ENCODE results near the gene SSNA1.

The SSNA1 gene

DNA sequence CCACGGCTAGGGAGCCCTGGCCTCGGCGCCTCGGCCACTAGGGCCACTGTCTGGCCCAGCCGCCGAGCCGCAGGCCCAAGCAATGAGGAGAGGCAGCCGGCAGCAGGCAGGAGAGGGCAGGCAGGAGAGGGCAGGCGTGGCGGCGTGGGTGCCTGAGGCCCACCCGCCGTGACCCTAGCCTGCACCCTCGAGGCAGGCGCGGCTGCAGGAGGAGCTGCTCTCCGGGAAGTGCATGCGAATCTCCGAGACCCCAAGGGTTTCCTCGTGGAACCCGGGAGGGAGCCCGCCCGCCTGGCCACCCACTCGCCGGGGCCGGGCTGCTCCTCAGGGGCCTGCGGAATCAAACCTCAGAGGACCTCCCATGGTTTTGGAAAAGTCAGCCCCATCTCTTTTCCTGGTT, 40.2 kb upstream of the SSNA1 start:
- TF ChIP-seq, protein P1, sequence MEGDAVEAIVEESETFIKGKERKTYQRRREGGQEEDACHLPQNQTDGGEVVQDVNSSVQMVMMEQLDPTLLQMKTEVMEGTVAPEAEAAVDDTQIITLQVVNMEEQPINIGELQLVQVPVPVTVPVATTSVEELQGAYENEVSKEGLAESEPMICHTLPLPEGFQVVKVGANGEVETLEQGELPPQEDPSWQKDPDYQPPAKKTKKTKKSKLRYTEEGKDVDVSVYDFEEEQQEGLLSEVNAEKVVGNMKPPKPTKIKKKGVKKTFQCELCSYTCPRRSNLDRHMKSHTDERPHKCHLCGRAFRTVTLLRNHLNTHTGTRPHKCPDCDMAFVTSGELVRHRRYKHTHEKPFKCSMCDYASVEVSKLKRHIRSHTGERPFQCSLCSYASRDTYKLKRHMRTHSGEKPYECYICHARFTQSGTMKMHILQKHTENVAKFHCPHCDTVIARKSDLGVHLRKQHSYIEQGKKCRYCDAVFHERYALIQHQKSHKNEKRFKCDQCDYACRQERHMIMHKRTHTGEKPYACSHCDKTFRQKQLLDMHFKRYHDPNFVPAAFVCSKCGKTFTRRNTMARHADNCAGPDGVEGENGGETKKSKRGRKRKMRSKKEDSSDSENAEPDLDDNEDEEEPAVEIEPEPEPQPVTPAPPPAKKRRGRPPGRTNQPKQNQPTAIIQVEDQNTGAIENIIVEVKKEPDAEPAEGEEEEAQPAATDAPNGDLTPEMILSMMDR (IDR thresholded peaks at IDR 0.05; ENCODE audit: low read depth, low read length, missing control alignments) = no peak
- in situ Hi-C loops (cut with HindIII; ENCODE audit: low sequenced_read_pairs) = no loop called here
- no peak overlapping the region for H3K4me3 ChIP-seq (ENCODE audit: low read depth, low read length)
- no peak for DNase-seq (ENCODE audit: low read depth)

DNA sequence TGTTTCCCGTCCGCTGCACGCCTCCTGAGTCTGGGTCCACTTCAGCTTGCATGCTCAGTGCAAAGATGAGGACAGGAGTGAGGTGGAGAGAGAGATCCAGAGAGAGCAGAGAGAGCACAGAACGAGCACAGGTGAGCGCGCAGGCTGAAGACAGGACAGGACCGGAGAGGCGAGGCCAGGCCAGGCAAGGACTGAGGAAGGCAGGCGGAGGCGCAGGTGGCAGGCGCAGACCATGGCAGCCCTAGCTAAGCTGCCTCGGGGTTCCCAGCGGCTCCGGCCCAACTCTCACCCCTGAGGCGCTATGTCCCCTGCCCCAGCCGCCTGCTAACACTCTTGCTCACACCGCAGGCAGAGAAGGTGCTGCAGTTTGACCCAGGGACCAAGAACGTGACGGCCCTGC, 39.8 kb upstream of the SSNA1 start:
- DNase-seq (ENCODE audit: low read depth) = no peak
- H3K4me3 ChIP-seq (ENCODE audit: low read depth, low read length) = no peak overlapping the region
- TF ChIP-seq, protein P1 (IDR thresholded peaks at IDR 0.05; ENCODE audit: low read depth, low read length, missing control alignments) = no peak
- in situ Hi-C loops (cut with HindIII; ENCODE audit: low sequenced_read_pairs) = no loop called here

DNA sequence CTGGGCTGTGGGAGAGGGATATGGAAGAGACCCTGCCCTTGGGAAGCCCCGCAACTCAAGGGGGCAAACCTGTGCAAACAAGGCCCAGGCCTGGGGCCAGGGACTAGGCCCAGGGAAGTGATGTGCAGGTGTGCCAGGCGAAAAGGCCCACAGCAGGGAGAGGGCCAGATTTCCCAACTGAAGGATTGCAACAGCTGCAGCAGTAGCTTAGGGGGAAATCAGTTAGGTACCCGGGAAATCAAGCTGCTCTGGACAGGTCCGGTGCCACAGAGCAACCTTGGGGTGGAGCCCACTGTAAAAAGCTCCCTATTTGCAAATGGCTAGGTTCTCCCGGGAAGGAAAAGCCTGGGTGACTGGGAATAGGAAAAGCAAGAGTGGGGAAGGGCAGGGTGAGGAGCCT, 39.1 kb upstream of the SSNA1 start:
- in situ Hi-C loops (cut with HindIII; ENCODE audit: low sequenced_read_pairs) = no loop called here

DNA sequence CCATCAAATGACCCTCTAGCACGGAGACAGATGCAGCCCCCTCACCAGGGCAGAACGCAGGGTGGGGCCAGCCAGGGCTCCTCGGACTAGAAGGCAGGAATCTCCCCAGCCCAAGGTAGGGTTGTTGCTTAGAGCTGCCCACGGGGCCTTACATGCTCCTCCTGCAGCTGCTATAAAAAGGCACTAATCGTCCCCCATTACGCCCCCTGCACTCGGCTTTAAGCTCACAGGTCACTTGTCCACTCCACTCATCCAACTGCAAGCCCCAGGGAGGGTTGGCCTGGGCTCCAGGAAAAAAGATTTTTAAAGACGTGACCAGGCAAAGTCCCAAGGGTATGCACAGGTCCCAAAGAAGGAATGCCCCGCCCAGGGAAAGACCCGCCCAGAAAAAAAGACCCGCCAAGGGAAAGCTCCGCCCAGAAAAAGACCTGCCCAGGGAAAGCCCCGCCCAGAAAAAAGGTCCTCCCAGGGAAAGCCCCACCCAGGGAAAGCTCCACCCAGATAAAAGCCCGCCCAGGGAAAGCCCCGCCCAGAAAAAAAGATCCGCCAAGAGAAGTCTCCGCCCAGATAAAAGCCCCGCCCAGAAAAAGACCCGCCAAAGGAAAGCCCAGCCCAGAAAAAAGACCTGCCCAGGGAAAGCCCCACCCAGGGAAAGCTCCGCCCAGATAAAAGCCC, 38.4 kb upstream of the SSNA1 start:
- no peak for DNase-seq (ENCODE audit: low read depth)
- in situ Hi-C loops (cut with HindIII; ENCODE audit: low sequenced_read_pairs) = no loop called here
- TF ChIP-seq, protein P1 (IDR thresholded peaks at IDR 0.05; ENCODE audit: low read depth, low read length, missing control alignments) = no peak
- H3K4me3 ChIP-seq (ENCODE audit: low read depth, low read length) = no peak overlapping the region

More for the DNA sequence above, 39.1 kb upstream of the SSNA1 start:
- no peak for DNase-seq (ENCODE audit: low read depth)
- TF ChIP-seq, protein P1 (IDR thresholded peaks at IDR 0.05; ENCODE audit: low read depth, low read length, missing control alignments) = no peak
- no peak overlapping the region for H3K4me3 ChIP-seq (ENCODE audit: low read depth, low read length)

DNA sequence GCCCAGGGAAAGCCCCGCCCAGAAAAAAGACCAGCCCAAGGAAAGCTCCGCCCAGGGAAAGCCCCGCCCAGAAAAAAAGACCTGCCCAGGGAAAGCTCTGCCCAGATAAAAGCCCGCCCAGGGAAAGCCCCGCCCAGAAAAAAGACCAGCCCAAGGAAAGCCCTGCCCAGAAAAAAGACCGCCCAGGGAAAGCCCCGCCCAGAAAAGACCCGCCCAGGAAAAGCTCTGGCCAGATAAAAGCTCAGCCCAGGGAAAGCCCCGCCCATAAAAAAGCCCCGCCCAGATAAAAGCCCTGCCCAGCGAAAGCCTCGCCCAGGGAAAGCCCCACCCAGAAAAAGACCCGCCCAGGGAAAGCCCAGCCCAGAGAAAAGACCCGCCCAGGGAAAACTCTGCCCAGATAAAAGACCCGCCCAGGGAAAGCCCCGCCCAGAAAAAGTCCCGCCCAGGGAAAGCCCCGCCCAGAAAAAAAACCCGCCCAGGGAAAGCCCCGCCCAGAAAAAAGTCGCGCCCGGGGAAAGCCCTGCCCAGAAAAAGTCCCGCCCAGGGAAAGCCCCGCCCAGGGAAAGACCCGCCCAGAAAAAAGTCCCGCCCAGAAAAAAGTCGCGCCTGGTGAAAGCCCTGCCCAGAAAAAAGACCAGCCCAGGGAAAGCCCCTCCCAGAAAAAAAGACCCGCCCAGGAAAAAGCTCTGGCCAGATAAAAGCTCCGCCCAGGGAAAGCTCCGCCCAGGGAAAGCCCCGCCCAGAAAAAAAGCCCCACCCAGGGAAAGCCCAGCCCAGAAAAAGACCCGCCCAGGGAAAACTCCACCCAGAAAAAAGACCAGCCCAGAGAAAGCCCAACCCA, 37.6 kb upstream of the SSNA1 start:
- no peak overlapping the region for H3K4me3 ChIP-seq (ENCODE audit: low read depth, low read length)
- DNase-seq (ENCODE audit: low read depth) = no peak
- TF ChIP-seq, protein P1 (IDR thresholded peaks at IDR 0.05; ENCODE audit: low read depth, low read length, missing control alignments) = no peak
- in situ Hi-C loops (cut with HindIII; ENCODE audit: low sequenced_read_pairs) = no loop called here

DNA sequence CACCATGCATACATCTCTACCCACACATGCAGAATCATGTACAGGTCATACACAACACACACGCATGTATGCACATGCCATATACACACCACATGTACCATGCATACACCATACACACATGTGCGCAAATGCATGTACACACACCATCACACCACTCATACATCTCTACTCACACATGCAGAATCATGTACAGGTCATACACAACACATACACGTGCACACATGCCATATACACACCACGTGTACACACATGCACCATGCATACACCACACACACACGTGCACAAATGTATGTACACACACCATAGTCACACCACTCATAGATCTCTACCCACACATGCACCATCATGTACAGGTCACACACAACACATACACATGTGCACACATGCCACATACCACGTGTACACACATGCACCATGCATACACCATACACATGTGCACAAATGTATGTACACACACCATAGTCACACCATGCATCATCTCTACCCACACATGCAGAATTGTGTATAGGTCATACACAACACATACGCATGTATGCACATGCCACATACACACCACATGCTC, 35.6 kb upstream of the SSNA1 start:
- in situ Hi-C loops (cut with HindIII; ENCODE audit: low sequenced_read_pairs) = no loop called here
- TF ChIP-seq, protein P1 (IDR thresholded peaks at IDR 0.05; ENCODE audit: low read depth, low read length, missing control alignments) = no peak
- no peak for DNase-seq (ENCODE audit: low read depth)
- no peak overlapping the region for H3K4me3 ChIP-seq (ENCODE audit: low read depth, low read length)

All from astrocyte of the cerebellum (primary cell).